OCI-LY1 (cell line): ENCODE data around the gene YWHAQ.

ENCODE experiments used
- CTCF ChIP-seq: fragments of 200-600 bp; sonication (generic), shearing (Covaris generic); IDR thresholded peaks from 2 replicates; pipeline ENCODE4 v1.5.1; 2017; ENCODE audit warnings: mild to moderate bottlenecking, antibody characterized with exemption, low read length, moderate library complexity, mixed read lengths
- EZH2 ChIP-seq: fragments of 200-600 bp; sonication (generic), shearing (Covaris generic); IDR thresholded peaks from 2 replicates; pipeline ENCODE4 v1.8.0; 2017; ENCODE audit warnings: borderline replicate concordance, mixed run types, mild to moderate bottlenecking, antibody characterized with exemption, low read length, moderate library complexity, mixed read lengths

GRCh38 chr2:9648821-9649220 lies 18.0 kb upstream of the YWHAQ start:
- TF ChIP-seq CTCF: no peak
- no peak for TF ChIP-seq EZH2
